Nephron (organoid): ENCODE measurements around the gene HMGN3.

Experiments used
- H3K27ac Mint-ChIP-seq, 3 experiments: 2 replicates each; pipeline ENCODE4 v1.8.0; 2020; ENCODE audit warnings: mixed read lengths in 3 of 3, mild to moderate bottlenecking in 2 of 3, moderate library complexity in 1 of 3
- H3K27me3 Mint-ChIP-seq: 2 replicates; pipeline ENCODE4 v1.8.0; 2021; ENCODE audit warnings: low read depth, mild to moderate bottlenecking, moderate library complexity, mixed read lengths
- H3K36me3 Mint-ChIP-seq: 2 replicates; pipeline ENCODE4 v1.8.0; 2020; ENCODE audit warnings: low read depth, mixed read lengths
- H3K4me1 Mint-ChIP-seq: 2 replicates; pipeline ENCODE4 v1.8.0; 2020; ENCODE audit warnings: mixed read lengths
- H3K4me3 Mint-ChIP-seq, 3 experiments: 2 replicates each; pipeline ENCODE4 v1.8.0; 2020; ENCODE audit warnings: mild to moderate bottlenecking in 3 of 3, mixed read lengths in 3 of 3, moderate library complexity in 2 of 3
- H3K9me3 Mint-ChIP-seq: 2 replicates; pipeline ENCODE4 v1.8.0; 2020; ENCODE audit warnings: mixed read lengths
- CTCF ChIP-seq, 3 experiments: fragments of 200-600 bp; sonication (generic); IDR thresholded peaks; one replicate each; pipeline ENCODE4 v1.5.0; 2021; ENCODE audit warnings: antibody characterized with exemption in 3 of 3; ENCODE audit not compliant: unreplicated experiment in 3 of 3

The HMGN3 gene

GRCh38 chr6:79173378-79173777, 61.1 kb downstream of the HMGN3 start:
- H3K9me3 Mint-ChIP-seq = no peaks in the 10 kb centered on the region
- H3K27me3 Mint-ChIP-seq = no peaks in the 10 kb centered on the region
- no peak overlapping the region for H3K4me3 Mint-ChIP-seq
- H3K36me3 Mint-ChIP-seq = no peaks in the 10 kb centered on the region
- TF ChIP-seq CTCF (IDR thresholded peaks at IDR 0.05; ENCODE audit: unreplicated experiment in 3 of 3) = no peak
- peaks cover 20% of the 10 kb centered on the region for H3K4me1 Mint-ChIP-seq
- H3K27ac Mint-ChIP-seq = no peak overlapping the region

- Mint-ChIP-seq H3K4me3 (no peak overlapping the region), H3K9me3 (no peaks in the 10 kb centered on the region), H3K36me3 (no peaks in the 10 kb centered on the region), H3K27ac (peak overlapping the region in 1 of 3 experiments; percentile 79), H3K27me3 (no peaks in the 10 kb centered on the region), H3K4me1 (peaks cover 27% of the 10 kb centered on the region)
- TF ChIP-seq CTCF (IDR thresholded peaks at IDR 0.05; ENCODE audit: unreplicated experiment in 3 of 3) = no peak
These were observed 63.5 kb downstream of the HMGN3 start for GRCh38 chr6:79170959-79171358.

- Mint-ChIP-seq H3K9me3 (no peaks in the 10 kb centered on the region), H3K36me3 (no peaks in the 10 kb centered on the region), H3K4me3 (no peak overlapping the region), H3K4me1 (peaks cover 27% of the 10 kb centered on the region), H3K27me3 (no peaks in the 10 kb centered on the region), H3K27ac (peak overlapping the region in 2 of 3 experiments; percentile 73 to 79)
- no peak for TF ChIP-seq CTCF (IDR thresholded peaks at IDR 0.05; ENCODE audit: unreplicated experiment in 3 of 3)
These were observed 64.1 kb downstream of the HMGN3 start for GRCh38 chr6:79170431-79170830.

GRCh38 chr6:79168695-79168980, 65.8 kb downstream of the HMGN3 start:
- H3K36me3 Mint-ChIP-seq = no peaks in the 10 kb centered on the region
- H3K4me1 Mint-ChIP-seq = peaks cover 27% of the 10 kb centered on the region
- no peaks in the 10 kb centered on the region for H3K9me3 Mint-ChIP-seq
- no peak for TF ChIP-seq CTCF (IDR thresholded peaks at IDR 0.05; ENCODE audit: unreplicated experiment in 3 of 3)
- no peak overlapping the region for H3K4me3 Mint-ChIP-seq
- H3K27me3 Mint-ChIP-seq = no peaks in the 10 kb centered on the region
- H3K27ac Mint-ChIP-seq = peak overlapping the region in 1 of 3 experiments; percentile 13

- Mint-ChIP-seq H3K27me3 (no peaks in the 10 kb centered on the region), H3K4me1 (peaks cover 27% of the 10 kb centered on the region), H3K27ac (peak overlapping the region in 1 of 3 experiments; percentile 13), H3K4me3 (no peak overlapping the region), H3K9me3 (no peaks in the 10 kb centered on the region), H3K36me3 (no peaks in the 10 kb centered on the region)
- TF ChIP-seq CTCF (IDR thresholded peaks at IDR 0.05; ENCODE audit: unreplicated experiment in 3 of 3) = no peak
These were observed 66.4 kb downstream of the HMGN3 start for GRCh38 chr6:79167931-79168694.

- Mint-ChIP-seq H3K27ac (peak overlapping the region; percentile 83 to 91 (median 88)), H3K27me3 (peaks cover 5% of the 10 kb centered on the region), H3K36me3 (no peaks in the 10 kb centered on the region), H3K9me3 (peaks cover 2% of the 10 kb centered on the region), H3K4me1 (peaks cover 16% of the 10 kb centered on the region), H3K4me3 (no peak overlapping the region)
- TF ChIP-seq CTCF (IDR thresholded peaks at IDR 0.05; ENCODE audit: unreplicated experiment in 3 of 3) = no peak
These were observed 74.6 kb downstream of the HMGN3 start for GRCh38 chr6:79159846-79160245.
